GM23338 (cell line): ENCODE data around the gene SPIRE1.

Source experiments
- CREB1 ChIP-seq: fragments of 250-450 bp; sonication (Bioruptor Pico); IDR thresholded peaks from 2 replicates; pipeline ENCODE4 v1.5.0; 2020; ENCODE audit warnings: low read depth, mild to moderate bottlenecking, moderate library complexity
- EZH2 ChIP-seq: fragments of 200-600 bp; sonication (generic); IDR thresholded peaks from one replicate; pipeline ENCODE4 v1.8.0; 2017; ENCODE audit warnings: antibody characterized with exemption, mild to moderate bottlenecking, low read depth; ENCODE audit not compliant: unreplicated experiment
- EZH2phosphoT487 ChIP-seq: fragments of 200-600 bp; sonication (generic); IDR thresholded peaks from one replicate; pipeline ENCODE4 v1.8.1; 2018; ENCODE audit warnings: antibody characterized with exemption; ENCODE audit not compliant: unreplicated experiment
- JUNB ChIP-seq: IDR thresholded peaks from one replicate; pipeline ENCODE4 v1.6.1; 2016; ENCODE audit warnings: antibody characterized with exemption; ENCODE audit not compliant: unreplicated experiment
- NANOG ChIP-seq: IDR thresholded peaks from 2 replicates; pipeline ENCODE4 v1.6.1; 2016; ENCODE audit warnings: antibody characterized with exemption, borderline replicate concordance
- POLR2AphosphoS5 ChIP-seq: IDR thresholded peaks from 2 replicates; pipeline ENCODE4 v1.6.1; 2016; ENCODE audit warnings: antibody characterized with exemption, low read depth
- ZNF114 ChIP-seq: fragments of 250-450 bp; sonication (Bioruptor Pico); IDR thresholded peaks from 2 replicates; pipeline ENCODE4 v1.5.0; 2020; ENCODE audit warnings: mild to moderate bottlenecking, moderate library complexity
- TF ChIP-seq, protein P1 (sequence below), 2 experiments: fragments of 200-600 bp in 1 of 2; sonication (generic) in 1 of 2; conservative IDR thresholded peaks; 2 replicates each; pipeline versions ENCODE4 v1.5.1 to v1.6.1; 2016 to 2017; ENCODE audit warnings: antibody characterized with exemption in 2 of 2, low read depth in 2 of 2, mild to moderate bottlenecking in 2 of 2, moderate library complexity in 1 of 2
- TF ChIP-seq, protein P2 (sequence below): IDR thresholded peaks from one replicate; pipeline ENCODE4 v1.6.1; 2018; ENCODE audit warnings: antibody characterized with exemption; ENCODE audit not compliant: unreplicated experiment

DNA sequence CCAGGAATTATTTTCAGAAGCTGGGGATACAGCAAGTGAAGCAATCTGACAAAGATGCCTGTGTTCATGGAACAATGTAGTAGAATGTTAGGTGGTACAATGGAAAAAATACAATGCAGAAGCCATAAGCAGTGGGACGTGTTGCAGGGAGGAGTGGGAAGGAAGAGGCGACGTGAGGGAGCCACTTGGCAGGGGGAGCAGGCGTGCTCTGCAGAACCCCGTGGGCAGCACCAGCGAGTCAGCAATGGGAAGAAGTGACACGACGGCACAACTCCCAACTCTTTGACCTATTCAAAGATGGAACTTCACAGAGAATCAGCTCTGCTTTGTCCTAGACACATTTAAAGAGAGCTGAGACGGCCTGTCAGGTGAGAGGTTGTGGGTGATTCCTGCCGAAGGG lies 219.7 kb downstream of the SPIRE1 start:
- TF ChIP-seq POLR2AphosphoS5 (no peak), CREB1 (no peak), EZH2 (no peak), EZH2phosphoT487 (no peak), NANOG (no peak), JUNB (no peak), ZNF114 (CRISPR knock-in tag) (no peak)
- TF ChIP-seq, protein P1, sequence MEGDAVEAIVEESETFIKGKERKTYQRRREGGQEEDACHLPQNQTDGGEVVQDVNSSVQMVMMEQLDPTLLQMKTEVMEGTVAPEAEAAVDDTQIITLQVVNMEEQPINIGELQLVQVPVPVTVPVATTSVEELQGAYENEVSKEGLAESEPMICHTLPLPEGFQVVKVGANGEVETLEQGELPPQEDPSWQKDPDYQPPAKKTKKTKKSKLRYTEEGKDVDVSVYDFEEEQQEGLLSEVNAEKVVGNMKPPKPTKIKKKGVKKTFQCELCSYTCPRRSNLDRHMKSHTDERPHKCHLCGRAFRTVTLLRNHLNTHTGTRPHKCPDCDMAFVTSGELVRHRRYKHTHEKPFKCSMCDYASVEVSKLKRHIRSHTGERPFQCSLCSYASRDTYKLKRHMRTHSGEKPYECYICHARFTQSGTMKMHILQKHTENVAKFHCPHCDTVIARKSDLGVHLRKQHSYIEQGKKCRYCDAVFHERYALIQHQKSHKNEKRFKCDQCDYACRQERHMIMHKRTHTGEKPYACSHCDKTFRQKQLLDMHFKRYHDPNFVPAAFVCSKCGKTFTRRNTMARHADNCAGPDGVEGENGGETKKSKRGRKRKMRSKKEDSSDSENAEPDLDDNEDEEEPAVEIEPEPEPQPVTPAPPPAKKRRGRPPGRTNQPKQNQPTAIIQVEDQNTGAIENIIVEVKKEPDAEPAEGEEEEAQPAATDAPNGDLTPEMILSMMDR (conservative IDR thresholded peaks at IDR 0.05; ENCODE audit: low read depth in 2 of 2) = no peak
- TF ChIP-seq, protein P2, sequence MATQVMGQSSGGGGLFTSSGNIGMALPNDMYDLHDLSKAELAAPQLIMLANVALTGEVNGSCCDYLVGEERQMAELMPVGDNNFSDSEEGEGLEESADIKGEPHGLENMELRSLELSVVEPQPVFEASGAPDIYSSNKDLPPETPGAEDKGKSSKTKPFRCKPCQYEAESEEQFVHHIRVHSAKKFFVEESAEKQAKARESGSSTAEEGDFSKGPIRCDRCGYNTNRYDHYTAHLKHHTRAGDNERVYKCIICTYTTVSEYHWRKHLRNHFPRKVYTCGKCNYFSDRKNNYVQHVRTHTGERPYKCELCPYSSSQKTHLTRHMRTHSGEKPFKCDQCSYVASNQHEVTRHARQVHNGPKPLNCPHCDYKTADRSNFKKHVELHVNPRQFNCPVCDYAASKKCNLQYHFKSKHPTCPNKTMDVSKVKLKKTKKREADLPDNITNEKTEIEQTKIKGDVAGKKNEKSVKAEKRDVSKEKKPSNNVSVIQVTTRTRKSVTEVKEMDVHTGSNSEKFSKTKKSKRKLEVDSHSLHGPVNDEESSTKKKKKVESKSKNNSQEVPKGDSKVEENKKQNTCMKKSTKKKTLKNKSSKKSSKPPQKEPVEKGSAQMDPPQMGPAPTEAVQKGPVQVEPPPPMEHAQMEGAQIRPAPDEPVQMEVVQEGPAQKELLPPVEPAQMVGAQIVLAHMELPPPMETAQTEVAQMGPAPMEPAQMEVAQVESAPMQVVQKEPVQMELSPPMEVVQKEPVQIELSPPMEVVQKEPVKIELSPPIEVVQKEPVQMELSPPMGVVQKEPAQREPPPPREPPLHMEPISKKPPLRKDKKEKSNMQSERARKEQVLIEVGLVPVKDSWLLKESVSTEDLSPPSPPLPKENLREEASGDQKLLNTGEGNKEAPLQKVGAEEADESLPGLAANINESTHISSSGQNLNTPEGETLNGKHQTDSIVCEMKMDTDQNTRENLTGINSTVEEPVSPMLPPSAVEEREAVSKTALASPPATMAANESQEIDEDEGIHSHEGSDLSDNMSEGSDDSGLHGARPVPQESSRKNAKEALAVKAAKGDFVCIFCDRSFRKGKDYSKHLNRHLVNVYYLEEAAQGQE = no peak
